Skin epidermis (tissue), 12 donors: Measurements from ENCODE around the gene SPATC1L.
A peak's percentile ranks its signal among the peaks of the same experiment; 100 is the strongest.
"Not testable (repeated sequence)": the region's sequence is repeated elsewhere in the genome, so short reads cannot be mapped to it uniquely, and the experiment has no call there.

ENCODE experiments used
- H3K27ac ChIP-seq, 21 experiments: fragments of 200-600 bp; sonication (generic) in 11 of 21; one replicate each; pipeline ENCODE4 v1.5.0; 2020; ENCODE audit warnings: mild to moderate bottlenecking in 3 of 21, inconsistent platforms in 2 of 21, moderate library complexity in 2 of 21
- H3K4me3 ChIP-seq, 7 experiments: fragments of 200-600 bp; sonication (generic) in 2 of 7; one replicate each; pipeline ENCODE4 v1.5.0; 2020; ENCODE audit warnings: inconsistent platforms in 2 of 7, mild to moderate bottlenecking in 2 of 7, moderate library complexity in 1 of 7

SPATC1L gene

GRCh38 chr21:46203203-46203600, 18.9 kb upstream of the SPATC1L start:
- no peak overlapping the region for H3K4me3 ChIP-seq
- H3K27ac ChIP-seq, result no peak overlapping the region

- H3K27ac ChIP-seq, result no peak overlapping the region
Observed at GRCh38 chr21:46202592-46203202, 18.4 kb upstream of the SPATC1L start.

GRCh38 chr21:46200877-46201803, 16.9 kb upstream of the SPATC1L start:
- H3K4me3 ChIP-seq, H3K27ac ChIP-seq: not testable (repeated sequence)

More at GRCh38 chr21:46202592-46203202, 18.4 kb upstream of the SPATC1L start:
- no peak overlapping the region for H3K4me3 ChIP-seq

GRCh38 chr21:46199436-46200373, 15.4 kb upstream of the SPATC1L start:
- no peak overlapping the region for H3K27ac ChIP-seq
- no peak overlapping the region for H3K4me3 ChIP-seq

DNA sequence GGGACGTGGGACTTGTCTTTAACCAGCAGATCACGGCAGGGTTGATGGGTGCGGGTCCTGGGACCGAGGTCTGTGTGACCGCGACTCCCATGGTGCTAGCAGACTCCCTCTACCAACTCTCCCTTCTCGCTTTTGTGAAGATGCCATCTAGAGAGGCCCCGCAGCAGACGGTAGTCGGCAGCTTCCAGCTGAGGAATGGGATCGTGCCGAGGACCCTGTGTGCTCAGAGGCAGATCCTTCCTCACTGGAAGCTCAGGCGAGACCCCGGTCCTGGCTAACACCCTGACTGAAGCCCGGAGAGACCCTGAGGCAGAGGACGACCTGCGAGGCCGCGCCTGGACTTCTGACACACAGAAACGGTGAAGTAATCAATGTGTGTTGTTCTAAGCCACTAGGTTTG, 12.5 kb upstream of the SPATC1L start:
- H3K4me3 ChIP-seq, result no peak overlapping the region

GRCh38 chr21:46195595-46196195, 11.4 kb upstream of the SPATC1L start:
- Histone ChIP-seq H3K27ac (no peak overlapping the region), H3K4me3 (no peak overlapping the region)

More for the DNA sequence above, 12.5 kb upstream of the SPATC1L start:
- no peak overlapping the region for H3K27ac ChIP-seq

DNA sequence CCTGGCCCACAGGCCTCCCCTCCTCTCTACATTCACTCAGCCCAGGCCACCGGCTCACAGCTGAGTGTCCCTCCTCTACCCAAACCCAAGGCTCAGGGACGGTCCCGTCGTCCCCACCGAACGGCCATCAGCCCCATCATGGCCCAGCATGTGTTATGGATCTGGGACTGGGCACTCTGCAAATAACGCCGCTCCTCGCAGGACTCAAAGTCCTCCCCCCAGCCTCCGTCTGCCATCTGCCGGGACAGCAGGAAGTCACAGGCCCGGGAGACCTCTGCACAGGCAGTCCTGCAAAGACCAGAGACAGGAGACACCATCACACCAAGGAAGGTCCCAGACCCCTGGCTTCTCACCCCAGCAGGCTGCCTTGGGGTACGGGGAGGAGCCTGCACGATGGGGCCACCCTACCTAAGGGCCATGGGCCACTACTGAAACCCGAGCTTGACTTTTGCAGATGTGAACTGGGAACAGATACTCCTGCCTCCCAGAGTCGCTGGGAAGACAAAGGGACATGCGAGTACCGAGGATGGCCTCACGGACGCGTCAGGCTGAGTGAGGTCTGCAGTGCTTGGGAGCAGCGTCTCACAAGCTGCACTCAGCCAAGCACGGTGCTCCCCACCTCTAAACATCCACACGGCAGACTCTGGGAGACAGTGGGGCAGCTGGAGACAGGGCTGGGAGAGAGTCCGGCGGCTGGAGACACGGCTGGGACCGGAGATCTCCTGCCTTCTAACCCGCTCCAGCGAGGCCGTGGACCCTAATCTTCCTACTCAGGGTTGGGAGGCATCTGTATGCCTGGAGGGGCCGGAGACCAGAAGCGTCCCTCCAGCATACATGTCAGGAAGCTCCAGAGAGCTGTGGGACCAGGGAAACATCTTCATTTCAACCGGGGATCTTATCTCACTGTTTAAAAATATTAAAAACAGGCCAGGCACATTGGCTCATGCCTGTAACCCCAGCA, 10.4 kb upstream of the SPATC1L start:
- no peak overlapping the region for H3K4me3 ChIP-seq
- H3K27ac ChIP-seq, result no peak overlapping the region

- H3K4me3 ChIP-seq, result no peak overlapping the region
- H3K27ac ChIP-seq, result no peak overlapping the region
Observed at GRCh38 chr21:46193829-46194373, 9.6 kb upstream of the SPATC1L start.

DNA sequence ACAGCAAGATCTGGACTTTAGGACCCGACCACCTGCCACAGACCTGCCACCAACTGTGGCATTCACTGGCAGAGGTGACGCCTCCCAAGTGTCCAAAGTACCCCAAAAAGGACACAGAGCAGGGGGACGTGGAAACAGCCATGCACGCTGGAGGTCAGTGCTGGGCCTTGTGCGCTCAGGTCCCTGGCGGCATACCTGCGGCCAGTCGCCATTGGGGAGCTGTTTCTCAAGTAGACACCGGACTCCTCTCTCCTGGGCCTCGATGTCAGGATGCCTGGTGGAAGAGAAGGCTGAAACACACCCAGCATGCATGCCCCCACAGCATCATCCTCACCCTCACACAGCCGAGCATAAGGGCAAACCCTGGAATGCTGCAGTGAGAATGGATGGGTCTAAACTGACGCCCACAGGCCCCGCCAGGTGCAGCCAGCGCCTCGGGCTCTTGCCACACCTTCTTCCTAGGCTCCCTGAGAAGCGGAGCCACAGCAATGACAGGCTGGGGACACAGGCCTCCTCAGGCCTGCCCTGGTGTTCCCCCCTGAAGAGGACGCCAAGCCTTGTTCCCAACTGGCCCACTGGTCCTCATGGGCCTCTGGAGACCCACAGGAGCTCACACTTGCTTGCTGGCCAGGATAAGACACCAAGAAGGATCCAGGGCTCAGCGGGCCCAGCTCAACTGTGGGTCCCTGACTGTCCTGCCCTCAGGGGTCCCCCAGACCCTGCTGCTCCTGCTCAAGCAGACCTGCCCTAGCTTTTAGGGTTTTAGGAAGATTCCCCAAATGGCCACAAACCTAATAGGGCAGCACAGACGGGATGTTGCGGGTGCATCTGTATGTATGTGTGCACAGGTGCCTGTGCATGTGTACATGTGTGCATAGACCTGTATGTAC, 7.7 kb upstream of the SPATC1L start:
- H3K4me3 ChIP-seq, result no peak overlapping the region
- no peak overlapping the region for H3K27ac ChIP-seq

DNA sequence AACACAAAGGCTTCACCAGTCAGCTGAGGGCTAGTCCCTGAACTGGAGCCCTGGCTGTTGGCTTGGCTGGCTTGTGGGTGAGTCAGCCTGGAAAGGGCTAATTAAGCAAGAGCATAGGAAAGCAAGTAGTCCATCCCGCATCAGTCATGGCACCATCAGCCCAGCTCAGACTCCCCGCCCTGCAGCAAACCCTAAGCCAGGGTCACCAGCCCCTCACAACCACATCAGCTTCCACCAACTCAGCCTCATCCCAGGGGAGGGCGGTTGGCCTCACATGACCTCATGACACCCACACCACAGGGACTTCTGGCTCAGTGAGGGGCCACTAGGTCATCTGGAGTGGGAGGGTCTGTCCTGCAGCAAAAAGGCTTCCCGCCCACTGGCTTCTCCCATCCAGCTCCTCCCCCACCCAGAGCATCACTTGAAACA, 7.0 kb upstream of the SPATC1L start:
- Histone ChIP-seq H3K27ac (peak overlapping the region in 7 of 21 experiments; percentile 27 to 85 (median 63)), H3K4me3 (no peak overlapping the region)

GRCh38 chr21:46190491-46191131, 6.4 kb upstream of the SPATC1L start:
- peak overlapping the region in 10 of 21 experiments; percentile 17 to 85 (median 62) for H3K27ac ChIP-seq
- H3K4me3 ChIP-seq, result no peak overlapping the region

- H3K27ac ChIP-seq, result peak overlapping the region in 14 of 21 experiments; percentile 10 to 85 (median 72)
- no peak overlapping the region for H3K4me3 ChIP-seq
Observed at GRCh38 chr21:46189959-46190490, 5.8 kb upstream of the SPATC1L start.

DNA sequence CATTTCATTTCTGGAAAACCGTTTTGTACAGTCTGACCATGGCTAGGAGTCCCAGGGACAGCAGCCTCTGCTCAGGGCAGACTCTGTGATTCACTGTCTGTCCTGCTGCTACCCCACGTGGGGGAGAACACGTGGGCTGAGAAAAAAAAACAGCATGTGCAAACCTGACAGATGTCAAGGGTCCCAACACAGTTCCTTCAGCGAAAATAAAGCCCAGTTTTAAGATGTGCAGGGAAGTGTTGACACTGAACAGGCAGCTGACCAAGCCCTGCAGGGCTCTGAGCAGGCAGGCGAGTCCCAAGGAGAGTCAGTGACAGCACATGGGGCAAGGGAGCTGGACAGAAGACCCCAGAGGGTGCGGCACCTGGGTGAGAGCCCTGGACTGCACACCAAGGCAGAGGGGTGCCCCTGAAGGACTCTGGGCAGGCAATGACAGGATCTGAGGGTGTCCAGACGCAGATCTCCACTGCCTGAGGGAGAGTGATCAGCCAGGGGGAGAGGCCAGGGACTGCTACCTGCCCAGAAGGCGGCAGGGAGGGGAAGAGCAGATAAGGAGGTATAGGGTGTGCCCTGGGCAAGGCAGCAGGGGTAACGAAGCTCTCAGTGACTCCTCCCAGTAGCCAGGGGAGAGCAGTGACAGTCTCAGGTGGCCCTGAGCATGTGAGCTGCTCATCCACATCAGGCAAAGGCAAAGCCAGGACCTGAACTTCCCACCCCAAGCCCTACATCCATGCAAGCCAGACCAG, 5.1 kb upstream of the SPATC1L start:
- Histone ChIP-seq H3K4me3 (no peak overlapping the region), H3K27ac (peak overlapping the region in 19 of 21 experiments; percentile 10 to 85 (median 63))

DNA sequence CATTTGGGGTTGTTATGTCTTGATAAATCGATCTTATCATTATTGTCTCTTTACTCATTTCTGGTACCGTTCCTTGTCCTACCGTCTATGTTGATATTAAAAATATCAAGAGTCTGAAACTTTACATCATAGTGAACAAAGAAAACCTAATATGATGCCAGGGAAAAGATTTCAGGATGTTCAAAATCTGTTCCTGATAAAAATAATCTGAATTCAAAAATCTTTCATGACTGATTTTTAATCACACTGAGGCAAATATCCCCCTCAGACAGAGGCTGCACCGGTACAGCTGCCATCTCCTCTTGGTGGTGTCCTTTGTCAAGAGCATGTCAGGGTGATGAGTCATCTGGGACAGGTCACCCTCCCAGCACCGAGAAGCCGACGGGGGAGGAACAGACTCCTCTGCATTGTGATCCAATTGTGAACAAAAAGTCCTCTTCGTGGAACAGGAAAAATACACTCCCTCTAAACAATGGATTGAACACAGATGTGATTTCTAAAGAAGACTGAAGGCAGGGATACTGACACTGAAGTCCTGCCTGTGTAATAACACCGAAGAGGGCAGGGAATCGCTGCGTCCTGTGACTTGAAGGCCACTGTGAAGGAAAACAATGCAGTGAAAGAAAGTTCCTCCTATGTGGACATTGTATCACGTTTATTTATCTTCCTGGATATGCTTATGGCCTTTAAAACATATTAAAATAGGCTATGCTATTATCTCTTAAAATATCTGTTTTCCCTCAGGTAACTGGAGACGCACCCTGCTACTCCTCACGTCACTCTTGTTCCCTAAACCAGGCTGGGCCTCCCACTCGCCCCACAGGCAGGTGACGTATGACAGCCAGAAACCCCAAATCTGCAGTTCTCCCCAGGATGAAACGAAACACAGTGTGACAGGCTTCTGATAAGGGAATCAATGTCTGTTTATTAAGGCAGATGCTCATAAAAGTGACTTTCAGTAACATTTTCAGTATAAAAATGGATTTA, 4.3 kb upstream of the SPATC1L start:
- H3K27ac ChIP-seq, result peak overlapping the region in 19 of 21 experiments; percentile 10 to 85 (median 62)

More for the DNA sequence above, 4.3 kb upstream of the SPATC1L start:
- H3K4me3 ChIP-seq, result no peak overlapping the region
